ENCODE data around the gene CREG2.

The CREG2 gene

GRCh38 chr2:101368376-101368775, 18.9 kb downstream of the CREG2 start:
- no peaks in the 10 kb centered on the region for H3K4me1 ChIP-seq (ENCODE audit: low read length)
- no peaks in the 10 kb centered on the region for H3K27me3 ChIP-seq (ENCODE audit: low read depth, low read length)
- H3K79me2 ChIP-seq (ENCODE audit: low read length) = no peaks in the 10 kb centered on the region
- no peaks in the 10 kb centered on the region for H4K20me1 ChIP-seq (ENCODE audit: insufficient read depth, low read length)
- no peak overlapping the region for H2AFZ ChIP-seq (ENCODE audit: low read depth, low read length)
- H3K36me3 ChIP-seq (replicated peaks; ENCODE audit: low read depth, low read length) = no peaks in the 10 kb centered on the region
- H3K4me2 ChIP-seq (ENCODE audit: low read length) = no peak overlapping the region
- no peak for TF ChIP-seq CTCF (IDR thresholded peaks at IDR 0.05; ENCODE audit: low read depth, low read length)
- TF ChIP-seq EZH2phosphoT487 (IDR thresholded peaks at IDR 0.05; ENCODE audit: low read depth) = no peak
- H3K4me3 ChIP-seq (ENCODE audit: low read length) = no peak overlapping the region
- no peak overlapping the region for H3K27ac ChIP-seq (ENCODE audit: low read length)
- no peak overlapping the region for H3K9ac ChIP-seq (ENCODE audit: low read length)
- H3K9me3 ChIP-seq (ENCODE audit: insufficient read depth, low read length) = no peaks in the 10 kb centered on the region

GRCh38 chr2:101367508-101367907, 19.8 kb downstream of the CREG2 start:
- no peak overlapping the region for H2AFZ ChIP-seq (ENCODE audit: low read depth, low read length)
- no peak overlapping the region for H3K27ac ChIP-seq (ENCODE audit: low read length)
- TF ChIP-seq CTCF (IDR thresholded peaks at IDR 0.05; ENCODE audit: low read depth, low read length) = no peak
- no peak for TF ChIP-seq EZH2phosphoT487 (IDR thresholded peaks at IDR 0.05; ENCODE audit: low read depth)
- H3K27me3 ChIP-seq (ENCODE audit: low read depth, low read length) = no peaks in the 10 kb centered on the region
- H4K20me1 ChIP-seq (ENCODE audit: insufficient read depth, low read length) = no peaks in the 10 kb centered on the region
- no peak overlapping the region for H3K4me3 ChIP-seq (ENCODE audit: low read length)
- H3K79me2 ChIP-seq (ENCODE audit: low read length) = no peaks in the 10 kb centered on the region
- H3K36me3 ChIP-seq (replicated peaks; ENCODE audit: low read depth, low read length) = no peaks in the 10 kb centered on the region
- H3K4me1 ChIP-seq (ENCODE audit: low read length) = peaks cover 2% of the 10 kb centered on the region
- no peaks in the 10 kb centered on the region for H3K9me3 ChIP-seq (ENCODE audit: insufficient read depth, low read length)
- H3K4me2 ChIP-seq (ENCODE audit: low read length) = no peak overlapping the region
- no peak overlapping the region for H3K9ac ChIP-seq (ENCODE audit: low read length)

GRCh38 chr2:101364878-101365277, 22.4 kb downstream of the CREG2 start:
- H3K4me1 ChIP-seq (ENCODE audit: low read length) = peaks cover 28% of the 10 kb centered on the region

GRCh38 chr2:101362777-101363176, 24.5 kb downstream of the CREG2 start:
- H3K4me1 ChIP-seq (ENCODE audit: low read length) = peaks cover 28% of the 10 kb centered on the region
- H2AFZ ChIP-seq (ENCODE audit: low read depth, low read length) = no peak overlapping the region
- no peak for TF ChIP-seq CTCF (IDR thresholded peaks at IDR 0.05; ENCODE audit: low read depth, low read length)
- H3K4me3 ChIP-seq (ENCODE audit: low read length) = no peak overlapping the region
- no peaks in the 10 kb centered on the region for H3K27me3 ChIP-seq (ENCODE audit: low read depth, low read length)
- no peaks in the 10 kb centered on the region for H3K9me3 ChIP-seq (ENCODE audit: insufficient read depth, low read length)
- H3K36me3 ChIP-seq (replicated peaks; ENCODE audit: low read depth, low read length) = no peaks in the 10 kb centered on the region
- no peaks in the 10 kb centered on the region for H4K20me1 ChIP-seq (ENCODE audit: insufficient read depth, low read length)
- no peak overlapping the region for H3K9ac ChIP-seq (ENCODE audit: low read length)
- H3K27ac ChIP-seq (ENCODE audit: low read length) = no peak overlapping the region; the same call in 1 of the 2 replicates
- no peak overlapping the region for H3K4me2 ChIP-seq (ENCODE audit: low read length)
- H3K79me2 ChIP-seq (ENCODE audit: low read length) = no peaks in the 10 kb centered on the region

More at GRCh38 chr2:101364878-101365277, 22.4 kb downstream of the CREG2 start:
- no peak overlapping the region for H2AFZ ChIP-seq (ENCODE audit: low read depth, low read length)
- no peaks in the 10 kb centered on the region for H3K27me3 ChIP-seq (ENCODE audit: low read depth, low read length)
- H3K27ac ChIP-seq (ENCODE audit: low read length) = no peak overlapping the region
- H3K4me2 ChIP-seq (ENCODE audit: low read length) = no peak overlapping the region
- no peak overlapping the region for H3K4me3 ChIP-seq (ENCODE audit: low read length)
- H4K20me1 ChIP-seq (ENCODE audit: insufficient read depth, low read length) = no peaks in the 10 kb centered on the region
- H3K36me3 ChIP-seq (replicated peaks; ENCODE audit: low read depth, low read length) = no peaks in the 10 kb centered on the region
- no peak for TF ChIP-seq CTCF (IDR thresholded peaks at IDR 0.05; ENCODE audit: low read depth, low read length)
- no peaks in the 10 kb centered on the region for H3K9me3 ChIP-seq (ENCODE audit: insufficient read depth, low read length)
- no peak overlapping the region for H3K9ac ChIP-seq (ENCODE audit: low read length)
- H3K79me2 ChIP-seq (ENCODE audit: low read length) = no peaks in the 10 kb centered on the region
